Endothelial cell of umbilical vein (primary cell): Measurements from ENCODE around the gene TMEM37. TPM values are rescaled to one million over a fixed set of nuclear protein-coding genes. Genes with fewer than 3 reads are reported as not detected.
"Not testable (repeated sequence)": the region's sequence is repeated elsewhere in the genome, so short reads cannot be mapped to it uniquely, and the experiment has no call there.

ENCODE experiments used
- BruUV-seq: library from RNA; stranded (reverse); fragments of 400-500 nt; replicated peaks from 2 replicates; lab custom pipeline; 2021; lab: Mats Ljungman, UMichigan
- CTCF ChIA-PET: fragments of 300-600, 350-600 bp; sonication (Branson Sonifier 250); formaldehyde crosslinking; loops from one replicate; lab custom pipeline; 2021; ENCODE audit warnings: antibody characterized with exemption, inconsistent platforms; lab: Charles Lee
- POLR2A ChIA-PET: fragments of 300-600, 350-600 bp; sonication (Branson Sonifier 250); formaldehyde crosslinking; loops from one replicate; lab custom pipeline; 2021; ENCODE audit warnings: antibody characterized with exemption, inconsistent platforms; lab: Charles Lee
- DNase-seq: peaks from one replicate; pipeline ENCODE4 v3.0.0-alpha.2; 2011; ENCODE audit warnings: low read depth, low spot score
- FAIRE-seq: peaks from 2 replicates; lab custom pipeline; 2011; peaks lifted over from hg19 to GRCh38; lab: Jason Lieb, UNC
- H2AFZ ChIP-seq: 2 replicates; pipeline ENCODE4 v1.6.0; 2012; ENCODE audit warnings: low read depth, low read length, control low read depth, inconsistent platforms
- H3K27ac ChIP-seq: 2 replicates; pipeline ENCODE4 v1.5.1; 2011; ENCODE audit warnings: low read depth, mild to moderate bottlenecking, control low read depth, low read length, moderate library complexity; ENCODE audit not compliant: insufficient read depth
- H3K27me3 ChIP-seq, 2 experiments: 2 replicates each; pipeline versions ENCODE4 v1.6.0 to v1.6.1; 2011; ENCODE audit warnings: low read length in 2 of 2, mixed read lengths in 1 of 2; ENCODE audit not compliant: control insufficient read depth in 2 of 2, insufficient read depth in 2 of 2
- H3K36me3 ChIP-seq, 2 experiments: 2 replicates in 1 of 2; 3 replicates in 1 of 2; pipeline ENCODE4 v1.5.1; 2011; ENCODE audit warnings: low read length in 2 of 2, mild to moderate bottlenecking in 1 of 2, moderate library complexity in 1 of 2; ENCODE audit not compliant: control insufficient read depth in 2 of 2, insufficient read depth in 2 of 2; ENCODE audit errors: extremely low read depth in 1 of 2
- H3K4me1 ChIP-seq: 3 replicates; pipeline ENCODE4 v1.5.1; 2011; ENCODE audit warnings: mild to moderate bottlenecking, low read length; ENCODE audit not compliant: control insufficient read depth, insufficient read depth; ENCODE audit errors: extremely low read depth
- H3K4me2 ChIP-seq: 2 replicates; pipeline ENCODE4 v1.6.1; 2011; ENCODE audit warnings: low read length, control low read depth, mixed read lengths; ENCODE audit not compliant: insufficient read depth
- H3K4me3 ChIP-seq, 3 experiments: fragments of 200-600 bp in 1 of 3; sonication (generic), shearing (Covaris generic) in 1 of 3; replicated peaks in 1 of 3; 2 replicates each; pipeline ENCODE4 v1.5.1; 2011 to 2016; ENCODE audit warnings: control low read depth in 3 of 3, low read length in 3 of 3, mild to moderate bottlenecking in 2 of 3, inconsistent platforms in 1 of 3, low read depth in 1 of 3, moderate library complexity in 1 of 3; ENCODE audit not compliant: insufficient read depth in 1 of 3
- H3K79me2 ChIP-seq: 2 replicates; pipeline ENCODE4 v1.6.0; 2012; ENCODE audit warnings: low read length, inconsistent platforms; ENCODE audit not compliant: control insufficient read depth, insufficient read depth
- H3K9ac ChIP-seq: replicated peaks from 2 replicates; pipeline ENCODE3; 2011; ENCODE audit warnings: low read length, control low read depth; ENCODE audit not compliant: insufficient read depth; ENCODE audit errors: extremely low read depth
- H3K9me1 ChIP-seq: replicated peaks from 3 replicates; pipeline ENCODE4 v1.6.0; 2011; ENCODE audit warnings: mild to moderate bottlenecking, low read length; ENCODE audit not compliant: control insufficient read depth, insufficient read depth; ENCODE audit errors: extremely low read depth
- H3K9me3 ChIP-seq: replicated peaks from 2 replicates; pipeline ENCODE4 v1.5.1; 2012; ENCODE audit warnings: low read length, inconsistent platforms; ENCODE audit not compliant: control insufficient read depth, insufficient read depth
- H4K20me1 ChIP-seq: replicated peaks from 2 replicates; pipeline ENCODE3; 2011; ENCODE audit warnings: mild to moderate bottlenecking, low read length; ENCODE audit not compliant: control insufficient read depth, insufficient read depth; ENCODE audit errors: extremely low read depth
- GATA2 ChIP-seq: IDR thresholded peaks from 2 replicates; pipeline ENCODE4 v1.7.0; 2011; ENCODE audit warnings: low read depth, mild to moderate bottlenecking, moderate library complexity, mixed read lengths, low read length; ENCODE audit not compliant: insufficient read length, insufficient read depth
- POLR2A ChIP-seq: IDR thresholded peaks from 2 replicates; pipeline ENCODE4 v1.6.1; 2012; ENCODE audit warnings: low read depth, mild to moderate bottlenecking, control low read depth, low read length
- POLR2AphosphoS5 ChIP-seq: IDR thresholded peaks from 2 replicates; pipeline ENCODE4 v1.6.1; 2012; ENCODE audit warnings: low read depth, mild to moderate bottlenecking, control low read depth, low read length, moderate library complexity; ENCODE audit not compliant: insufficient read depth
- dilution Hi-C: fragments of 300-500 bp; cut with MboI; formaldehyde crosslinking; loops from one replicate; pipeline ENCODE4 v1.15.0; 2019; ENCODE audit warnings: low sequenced_read_pairs; ENCODE audit not compliant: extremely low pct_ligation_motif_present
- intact Hi-C: fragments of 100-400 bp; cut with micrococcal nuclease; formaldehyde crosslinking; loops from one replicate; pipeline ENCODE4 v1.10.0; 2022
- polyA plus RNA-seq, 4 experiments: library from polyadenylated mRNA; depleted of rRNA in 3 of 4; stranded (reverse) in 3 of 4; unstranded in 1 of 4; fragments of >200 nt; gene quantifications; 2 replicates each; pipeline versions ENCODE4 v1.2.1 to v1.2.3, GENCODE V29; 2011 to 2012; ENCODE audit warnings: missing spikeins in 1 of 4
- total RNA-seq: library from RNA; stranded (reverse); gene quantifications from 2 replicates; pipeline ENCODE4 v1.2.3, GENCODE V29; 2021
- TF ChIP-seq, protein P1 (sequence below): IDR thresholded peaks from 2 replicates; pipeline ENCODE4 v1.6.1; 2011; ENCODE audit not compliant: insufficient read depth, insufficient read length
- TF ChIP-seq, protein P2 (sequence below), 2 donors: IDR thresholded peaks; 1 replicate in 1 of 2; 2 replicates in 1 of 2; pipeline ENCODE4 v1.5.1; 2011; ENCODE audit warnings: low read length in 2 of 2, mild to moderate bottlenecking in 2 of 2, moderate library complexity in 2 of 2, control low read depth in 1 of 2, inconsistent platforms in 1 of 2, low read depth in 1 of 2; ENCODE audit not compliant: insufficient read depth in 1 of 2; ENCODE audit errors: extremely low read depth in 1 of 2

The TMEM37 gene
- total and polyA plus RNA-seq, 2 donors (not counting 3 experiments of a cell fraction or from before 2014, with no cell fraction given), result 3.5 to 16.2 TPM

DNA sequence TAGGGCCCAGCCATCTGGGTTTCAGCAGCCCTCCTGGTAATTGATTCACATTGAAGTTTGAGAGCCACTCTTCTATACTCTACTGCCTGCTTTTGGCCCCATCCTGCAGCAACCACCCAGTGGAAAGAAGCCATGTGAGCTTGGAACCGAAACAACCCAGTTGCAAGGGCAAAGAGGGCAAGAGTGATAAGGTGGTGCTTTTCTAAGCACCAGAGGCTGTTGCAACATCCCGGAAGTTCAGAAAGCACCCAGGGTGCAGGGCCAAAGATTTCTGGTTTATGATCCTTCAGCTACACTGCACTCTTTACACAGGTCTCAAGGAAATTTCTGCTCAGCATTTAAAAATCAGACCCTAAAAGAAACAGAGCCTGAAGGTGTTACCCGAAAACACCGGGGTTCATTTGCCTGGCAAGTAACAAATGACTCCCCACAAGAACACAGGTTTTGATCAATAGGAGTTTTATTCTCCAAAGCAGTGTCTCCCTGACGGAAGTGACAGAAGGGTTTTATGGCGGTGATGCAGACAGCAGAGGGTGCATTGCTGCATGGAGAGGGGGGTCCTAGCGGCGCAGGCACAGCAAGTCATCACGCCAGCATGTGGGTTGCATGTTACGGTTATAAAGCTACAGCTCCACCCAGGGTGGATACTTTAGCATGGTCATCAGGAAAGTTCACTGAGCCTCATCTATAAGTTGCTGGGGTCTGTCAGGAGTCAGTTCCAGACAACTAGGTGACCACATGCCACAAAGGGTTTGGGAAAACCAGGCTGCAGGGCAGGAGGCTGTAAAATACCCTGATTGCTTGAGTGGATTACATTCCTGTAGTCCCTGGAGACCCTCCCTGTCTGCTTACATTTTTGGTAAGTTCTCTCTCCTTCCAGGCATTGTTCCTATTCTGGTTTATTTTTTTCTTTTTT lies 28.8 kb upstream of the TMEM37 start:
- dilution Hi-C loops, result no loop called here
- no peaks in the 10 kb centered on the region for H4K20me1 ChIP-seq
- H3K79me2 ChIP-seq, result no peaks in the 10 kb centered on the region
- no peak overlapping the region for H3K9ac ChIP-seq
- FAIRE-seq (no peak), DNase-seq (no peak)
- ChIA-PET CTCF (no interaction called here), POLR2A (no interaction called here)
- H3K4me2 ChIP-seq, result no peak overlapping the region
- H3K9me1 ChIP-seq, result no peaks in the 10 kb centered on the region
- H3K9me3 ChIP-seq, result no peaks in the 10 kb centered on the region
- TF ChIP-seq, protein P1, sequence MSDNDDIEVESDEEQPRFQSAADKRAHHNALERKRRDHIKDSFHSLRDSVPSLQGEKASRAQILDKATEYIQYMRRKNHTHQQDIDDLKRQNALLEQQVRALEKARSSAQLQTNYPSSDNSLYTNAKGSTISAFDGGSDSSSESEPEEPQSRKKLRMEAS, result no peak
- TF ChIP-seq, protein P2, sequence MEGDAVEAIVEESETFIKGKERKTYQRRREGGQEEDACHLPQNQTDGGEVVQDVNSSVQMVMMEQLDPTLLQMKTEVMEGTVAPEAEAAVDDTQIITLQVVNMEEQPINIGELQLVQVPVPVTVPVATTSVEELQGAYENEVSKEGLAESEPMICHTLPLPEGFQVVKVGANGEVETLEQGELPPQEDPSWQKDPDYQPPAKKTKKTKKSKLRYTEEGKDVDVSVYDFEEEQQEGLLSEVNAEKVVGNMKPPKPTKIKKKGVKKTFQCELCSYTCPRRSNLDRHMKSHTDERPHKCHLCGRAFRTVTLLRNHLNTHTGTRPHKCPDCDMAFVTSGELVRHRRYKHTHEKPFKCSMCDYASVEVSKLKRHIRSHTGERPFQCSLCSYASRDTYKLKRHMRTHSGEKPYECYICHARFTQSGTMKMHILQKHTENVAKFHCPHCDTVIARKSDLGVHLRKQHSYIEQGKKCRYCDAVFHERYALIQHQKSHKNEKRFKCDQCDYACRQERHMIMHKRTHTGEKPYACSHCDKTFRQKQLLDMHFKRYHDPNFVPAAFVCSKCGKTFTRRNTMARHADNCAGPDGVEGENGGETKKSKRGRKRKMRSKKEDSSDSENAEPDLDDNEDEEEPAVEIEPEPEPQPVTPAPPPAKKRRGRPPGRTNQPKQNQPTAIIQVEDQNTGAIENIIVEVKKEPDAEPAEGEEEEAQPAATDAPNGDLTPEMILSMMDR (IDR thresholded peaks at IDR 0.05; ENCODE audit: extremely low read depth in 1 of 2, insufficient read depth in 1 of 2, low read depth in 1 of 2, low read length in 2 of 2), result no peak
- TF ChIP-seq POLR2AphosphoS5, result no peak
- TF ChIP-seq GATA2, result no peak
- no peak for TF ChIP-seq POLR2A
- H3K4me3 ChIP-seq, result no peak overlapping the region
- H3K27me3 ChIP-seq, result peaks cover 0 to 2% of the 10 kb centered on the region in 2 experiments
- no peak overlapping the region for H2AFZ ChIP-seq
- no peak overlapping the region for H3K27ac ChIP-seq
- no peaks in the 10 kb centered on the region for H3K36me3 ChIP-seq
- no peaks in the 10 kb centered on the region for H3K4me1 ChIP-seq
- no TSS peak for BruUV-seq
- intact Hi-C loops, result no loop called here

DNA sequence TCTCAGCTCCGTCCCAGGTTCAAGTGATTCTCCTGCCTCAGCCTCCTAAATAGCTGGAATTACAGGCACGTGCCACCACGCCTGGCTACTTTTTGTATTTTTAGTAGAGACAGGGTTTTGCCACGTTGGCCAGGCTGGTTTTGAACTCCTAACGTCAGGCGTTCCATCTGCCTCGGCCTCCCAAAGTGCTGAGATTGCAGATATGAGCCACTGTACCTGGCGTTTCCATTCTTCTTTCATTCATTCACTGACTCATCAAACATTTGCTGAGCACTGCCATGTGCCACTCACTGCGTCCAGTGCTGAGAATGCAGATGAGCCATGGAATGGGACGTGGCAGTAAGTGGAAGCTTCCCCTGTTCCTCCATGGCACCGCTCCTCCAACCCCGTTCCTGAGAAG lies 28.0 kb upstream of the TMEM37 start:
- H3K27me3 ChIP-seq, H3K9ac ChIP-seq, H3K79me2 ChIP-seq, FAIRE-seq, dilution Hi-C loops, H3K4me3 ChIP-seq, H3K36me3 ChIP-seq, H3K27ac ChIP-seq, H2AFZ ChIP-seq, H3K9me1 ChIP-seq, H3K4me2 ChIP-seq, POLR2A ChIA-PET, H3K9me3 ChIP-seq, intact Hi-C loops, H3K4me1 ChIP-seq, DNase-seq, BruUV-seq, H4K20me1 ChIP-seq: not testable (repeated sequence)
- CTCF ChIA-PET, result interaction anchor here (1.3 to 8.6 kb wide), 2 partner anchors 47 to 72 kb away, joined by 3 to 151 read pairs; no protein-coding TSS in a partner anchor
